WTC11 (cell line): Measurements from ENCODE around the gene FANCM. TPM values are rescaled to one million over a fixed set of nuclear protein-coding genes. Genes with fewer than 3 reads are reported as not detected.

Source experiments
- ATAC-seq: fragments of 200-7000 bp; cut with Tn5 transposase; 2 replicates; pipeline ENCODE4 v1.10.0; 2021; ENCODE audit warnings: mild to moderate bottlenecking, moderate library complexity
- CTCF ChIA-PET: fragments of 300-600 bp; sonication (Branson Sonifier 250); formaldehyde crosslinking; loops from one replicate; lab custom pipeline; 2021; ENCODE audit warnings: antibody characterized with exemption; lab: Charles Lee
- POLR2A ChIA-PET: fragments of 350-600 bp; sonication (Branson Sonifier 250); formaldehyde crosslinking; loops from one replicate; lab custom pipeline; 2021; ENCODE audit warnings: antibody characterized with exemption; lab: Charles Lee
- DNase-seq: peaks from one replicate; pipeline ENCODE4 v3.0.0; 2021; ENCODE audit warnings: low spot score
- H3K27ac Mint-ChIP-seq: 2 replicates; pipeline ENCODE4 v1.8.0; 2021; ENCODE audit warnings: mixed read lengths
- H3K27me3 Mint-ChIP-seq: 2 replicates; pipeline ENCODE4 v1.8.0; 2021; ENCODE audit warnings: low read depth, mild to moderate bottlenecking, moderate library complexity, mixed read lengths
- H3K36me3 Mint-ChIP-seq: 2 replicates; pipeline ENCODE4 v1.8.0; 2021; ENCODE audit warnings: mixed read lengths
- H3K4me1 Mint-ChIP-seq: 2 replicates; pipeline ENCODE4 v1.8.0; 2022; ENCODE audit warnings: mixed read lengths
- H3K4me3 Mint-ChIP-seq: 2 replicates; pipeline ENCODE4 v1.8.0; 2021; ENCODE audit warnings: mild to moderate bottlenecking, moderate library complexity, mixed read lengths
- H3K9me3 Mint-ChIP-seq: 2 replicates; pipeline ENCODE4 v1.8.0; 2021; ENCODE audit warnings: mixed read lengths
- CBFB ChIP-seq: sonication (generic); formaldehyde crosslinking; IDR thresholded peaks from 2 replicates; pipeline ENCODE4 v1.8.1; 2022; ENCODE audit warnings: mild to moderate bottlenecking, low read depth, missing genetic modification reagents
- CREB1 ChIP-seq: sonication (generic); formaldehyde crosslinking; IDR thresholded peaks from 2 replicates; pipeline ENCODE4 v1.8.0; 2023; ENCODE audit warnings: mild to moderate bottlenecking, missing genetic modification reagents
- CREM ChIP-seq: sonication (generic); formaldehyde crosslinking; IDR thresholded peaks from 2 replicates; pipeline ENCODE4 v1.8.1; 2022; ENCODE audit warnings: mild to moderate bottlenecking, missing genetic modification reagents, moderate library complexity
- ELF4 ChIP-seq: sonication (generic); formaldehyde crosslinking; IDR thresholded peaks from 2 replicates; pipeline ENCODE4 v1.8.1; 2022; ENCODE audit warnings: low read depth, mild to moderate bottlenecking, moderate library complexity, missing genetic modification reagents
- ESRRA ChIP-seq: sonication (generic); formaldehyde crosslinking; IDR thresholded peaks from 2 replicates; pipeline ENCODE4 v1.8.1; 2022; ENCODE audit warnings: mild to moderate bottlenecking, missing genetic modification reagents, borderline replicate concordance
- FOXJ3 ChIP-seq: sonication (generic); formaldehyde crosslinking; IDR thresholded peaks from 2 replicates; pipeline ENCODE4 v1.9.0; 2021; ENCODE audit warnings: missing genetic modification reagents, mild to moderate bottlenecking, borderline replicate concordance
- GTF2I ChIP-seq: fragments of 250-450 bp; sonication (Bioruptor Pico); conservative IDR thresholded peaks from 2 replicates; pipeline ENCODE4 v1.4.0; 2021; ENCODE audit warnings: mild to moderate bottlenecking
- JAZF1 ChIP-seq: fragments of 250-450 bp; sonication (Bioruptor Pico); IDR thresholded peaks from 2 replicates; pipeline ENCODE4 v1.9.0; 2021; ENCODE audit warnings: moderate library complexity, mild to moderate bottlenecking, inconsistent platforms
- JUN ChIP-seq: sonication (generic); formaldehyde crosslinking; IDR thresholded peaks from 2 replicates; pipeline ENCODE4 v1.8.0; 2023; ENCODE audit warnings: mild to moderate bottlenecking, missing genetic modification reagents
- NFYB ChIP-seq: sonication (generic); formaldehyde crosslinking; conservative IDR thresholded peaks from 2 replicates; pipeline ENCODE4 v1.8.0; 2022; ENCODE audit warnings: low read depth, missing genetic modification reagents
- RELA ChIP-seq: sonication (generic); formaldehyde crosslinking; IDR thresholded peaks from 2 replicates; pipeline ENCODE4 v1.8.1; 2022; ENCODE audit warnings: missing genetic modification reagents, mild to moderate bottlenecking, borderline replicate concordance
- SMAD3 ChIP-seq: sonication (generic); formaldehyde crosslinking; IDR thresholded peaks from 2 replicates; pipeline ENCODE4 v1.8.0; 2022; ENCODE audit warnings: missing genetic modification reagents, mild to moderate bottlenecking, borderline replicate concordance
- TEAD4 ChIP-seq: sonication (generic); formaldehyde crosslinking; IDR thresholded peaks from 2 replicates; pipeline ENCODE4 v1.8.0; 2022; ENCODE audit warnings: mild to moderate bottlenecking, missing genetic modification reagents
- ZBTB21 ChIP-seq: sonication (generic); formaldehyde crosslinking; IDR thresholded peaks from 2 replicates; pipeline ENCODE4 v1.8.1; 2023; ENCODE audit warnings: mild to moderate bottlenecking, missing genetic modification reagents, borderline replicate concordance
- ZNF232 ChIP-seq: sonication (generic); formaldehyde crosslinking; IDR thresholded peaks from 2 replicates; pipeline ENCODE4 v1.8.0; 2022; ENCODE audit warnings: mild to moderate bottlenecking, missing genetic modification reagents
- ZNF396 ChIP-seq: fragments of 250-450 bp; sonication (Bioruptor Pico); IDR thresholded peaks from 2 replicates; pipeline ENCODE4 v1.8.0; 2021; ENCODE audit warnings: mild to moderate bottlenecking, moderate library complexity, borderline replicate concordance
- ZNF423 ChIP-seq: fragments of 250-450 bp; sonication (Bioruptor Pico); IDR thresholded peaks from 2 replicates; pipeline ENCODE4 v2.1.2; 2022; ENCODE audit warnings: mild to moderate bottlenecking, moderate library complexity
- total RNA-seq: library from RNA; stranded (reverse); gene quantifications from 3 replicates; pipeline ENCODE4 v1.2.3, GENCODE V29; 2021
- TF ChIP-seq, protein P1 (sequence below): fragments of 250-450 bp; sonication (Bioruptor Pico); IDR thresholded peaks from 2 replicates; pipeline ENCODE4 v1.9.0; 2021; ENCODE audit warnings: moderate library complexity, mild to moderate bottlenecking, inconsistent platforms, borderline replicate concordance
- TF ChIP-seq, protein P2 (sequence below): sonication (generic); formaldehyde crosslinking; IDR thresholded peaks from 2 replicates; pipeline ENCODE4 v1.8.0; 2023; ENCODE audit warnings: missing genetic modification reagents, mild to moderate bottlenecking, borderline replicate concordance
- TF ChIP-seq, protein P3 (sequence below): sonication (generic); formaldehyde crosslinking; IDR thresholded peaks from 2 replicates; pipeline ENCODE4 v1.8.0; 2022; ENCODE audit warnings: mild to moderate bottlenecking, missing genetic modification reagents
- TF ChIP-seq, protein P4 (sequence below): sonication (generic); formaldehyde crosslinking; IDR thresholded peaks from 2 replicates; pipeline ENCODE4 v1.8.1; 2022; ENCODE audit warnings: low read depth, missing genetic modification reagents, borderline replicate concordance
- TF ChIP-seq, protein P5 (sequence below): fragments of 250-450 bp; sonication (Bioruptor Pico); IDR thresholded peaks from 2 replicates; pipeline ENCODE4 v1.9.0; 2021; ENCODE audit warnings: mild to moderate bottlenecking
- TF ChIP-seq, protein P6 (sequence below): sonication (generic); formaldehyde crosslinking; IDR thresholded peaks from 2 replicates; pipeline ENCODE4 v1.8.1; 2023; ENCODE audit warnings: mild to moderate bottlenecking, missing genetic modification reagents

Gene FANCM
- total RNA-seq, 1 experiment from 2014 or later = 12.9 TPM

DNA sequence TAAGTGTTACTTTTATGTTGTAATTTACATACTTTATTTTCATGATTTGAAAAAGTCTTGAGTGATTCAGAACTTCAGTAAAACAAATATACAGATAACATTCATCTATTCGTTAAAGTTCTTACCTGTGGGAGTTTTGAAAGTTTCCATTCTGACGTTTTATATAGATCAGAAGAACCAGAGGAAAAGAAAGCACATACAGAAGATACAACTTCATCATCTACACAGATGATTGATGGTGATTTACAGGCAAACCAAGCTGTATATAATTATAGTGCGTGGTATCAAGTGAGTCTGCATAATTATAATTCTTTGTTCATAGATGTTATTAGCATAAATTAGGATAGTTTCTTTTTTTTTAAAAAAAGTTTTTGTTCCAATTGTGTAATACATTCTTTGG, 21.4 kb upstream of the FANCM start:
- ATAC-seq (no peak), DNase-seq (no peak)
- POLR2A ChIA-PET = no interaction called here
- H3K27ac Mint-ChIP-seq = no peak overlapping the region
- peaks cover 64% of the 10 kb centered on the region for H3K36me3 Mint-ChIP-seq
- no peaks in the 10 kb centered on the region for H3K4me1 Mint-ChIP-seq
- TF ChIP-seq CREM (CRISPR knock-in tag) (no peak), RELA (no peak), NFYB (no peak)
- no peaks in the 10 kb centered on the region for H3K27me3 Mint-ChIP-seq
- no peak overlapping the region for H3K4me3 Mint-ChIP-seq
- H3K9me3 Mint-ChIP-seq = no peaks in the 10 kb centered on the region
- CTCF ChIA-PET = no interaction called here

DNA sequence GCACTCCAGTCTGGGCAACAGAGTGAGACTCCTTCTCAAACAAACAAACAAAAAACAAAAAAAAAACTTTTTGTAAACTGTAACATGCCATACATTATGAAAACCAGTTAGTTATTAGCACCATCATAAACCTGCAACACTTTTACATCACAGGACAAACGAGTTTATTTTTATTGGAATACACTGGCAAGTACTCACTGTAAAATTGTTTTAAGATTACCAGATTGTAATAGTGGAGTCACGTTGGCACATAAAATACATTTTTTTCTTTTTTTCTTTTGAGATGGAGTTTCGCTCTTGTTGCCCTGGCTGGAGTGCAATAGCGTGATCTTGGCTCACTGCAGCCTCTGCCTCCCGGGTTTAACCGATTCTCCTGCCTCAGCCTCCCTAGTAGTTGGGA, 17.1 kb upstream of the FANCM start:
- CTCF ChIA-PET = interaction anchor here (0.6 kb wide), 1 partner anchor 8 kb away, joined by 3 read pairs; no protein-coding TSS in a partner anchor
- Mint-ChIP-seq H3K27ac (no peak overlapping the region), H3K4me3 (no peak overlapping the region), H3K4me1 (no peaks in the 10 kb centered on the region), H3K9me3 (no peaks in the 10 kb centered on the region), H3K36me3 (peaks cover 72% of the 10 kb centered on the region), H3K27me3 (no peaks in the 10 kb centered on the region)
- ATAC-seq (no peak), DNase-seq (no peak)
- TF ChIP-seq JAZF1 (CRISPR knock-in tag) (no peak), FOXJ3 (CRISPR knock-in tag) (no peak), GTF2I (CRISPR knock-in tag) (no peak), TEAD4 (CRISPR knock-in tag) (no peak), NFYB (no peak), CBFB (no peak), ZNF232 (CRISPR knock-in tag) (no peak), JUN (CRISPR knock-in tag) (no peak)
- TF ChIP-seq, protein P1, sequence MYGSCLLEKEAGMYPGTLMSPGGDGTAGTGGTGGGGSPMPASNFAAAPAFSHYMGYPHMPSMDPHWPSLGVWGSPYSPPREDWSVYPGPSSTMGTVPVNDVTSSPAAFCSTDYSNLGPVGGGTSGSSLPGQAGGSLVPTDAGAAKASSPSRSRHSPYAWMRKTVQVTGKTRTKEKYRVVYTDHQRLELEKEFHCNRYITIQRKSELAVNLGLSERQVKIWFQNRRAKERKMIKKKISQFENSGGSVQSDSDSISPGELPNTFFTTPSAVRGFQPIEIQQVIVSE (CRISPR knock-in tag) = no peak
- TF ChIP-seq, protein P2, sequence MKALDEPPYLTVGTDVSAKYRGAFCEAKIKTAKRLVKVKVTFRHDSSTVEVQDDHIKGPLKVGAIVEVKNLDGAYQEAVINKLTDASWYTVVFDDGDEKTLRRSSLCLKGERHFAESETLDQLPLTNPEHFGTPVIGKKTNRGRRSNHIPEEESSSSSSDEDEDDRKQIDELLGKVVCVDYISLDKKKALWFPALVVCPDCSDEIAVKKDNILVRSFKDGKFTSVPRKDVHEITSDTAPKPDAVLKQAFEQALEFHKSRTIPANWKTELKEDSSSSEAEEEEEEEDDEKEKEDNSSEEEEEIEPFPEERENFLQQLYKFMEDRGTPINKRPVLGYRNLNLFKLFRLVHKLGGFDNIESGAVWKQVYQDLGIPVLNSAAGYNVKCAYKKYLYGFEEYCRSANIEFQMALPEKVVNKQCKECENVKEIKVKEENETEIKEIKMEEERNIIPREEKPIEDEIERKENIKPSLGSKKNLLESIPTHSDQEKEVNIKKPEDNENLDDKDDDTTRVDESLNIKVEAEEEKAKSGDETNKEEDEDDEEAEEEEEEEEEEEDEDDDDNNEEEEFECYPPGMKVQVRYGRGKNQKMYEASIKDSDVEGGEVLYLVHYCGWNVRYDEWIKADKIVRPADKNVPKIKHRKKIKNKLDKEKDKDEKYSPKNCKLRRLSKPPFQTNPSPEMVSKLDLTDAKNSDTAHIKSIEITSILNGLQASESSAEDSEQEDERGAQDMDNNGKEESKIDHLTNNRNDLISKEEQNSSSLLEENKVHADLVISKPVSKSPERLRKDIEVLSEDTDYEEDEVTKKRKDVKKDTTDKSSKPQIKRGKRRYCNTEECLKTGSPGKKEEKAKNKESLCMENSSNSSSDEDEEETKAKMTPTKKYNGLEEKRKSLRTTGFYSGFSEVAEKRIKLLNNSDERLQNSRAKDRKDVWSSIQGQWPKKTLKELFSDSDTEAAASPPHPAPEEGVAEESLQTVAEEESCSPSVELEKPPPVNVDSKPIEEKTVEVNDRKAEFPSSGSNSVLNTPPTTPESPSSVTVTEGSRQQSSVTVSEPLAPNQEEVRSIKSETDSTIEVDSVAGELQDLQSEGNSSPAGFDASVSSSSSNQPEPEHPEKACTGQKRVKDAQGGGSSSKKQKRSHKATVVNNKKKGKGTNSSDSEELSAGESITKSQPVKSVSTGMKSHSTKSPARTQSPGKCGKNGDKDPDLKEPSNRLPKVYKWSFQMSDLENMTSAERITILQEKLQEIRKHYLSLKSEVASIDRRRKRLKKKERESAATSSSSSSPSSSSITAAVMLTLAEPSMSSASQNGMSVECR (CRISPR knock-in tag) = no peak
- POLR2A ChIA-PET = no interaction called here

DNA sequence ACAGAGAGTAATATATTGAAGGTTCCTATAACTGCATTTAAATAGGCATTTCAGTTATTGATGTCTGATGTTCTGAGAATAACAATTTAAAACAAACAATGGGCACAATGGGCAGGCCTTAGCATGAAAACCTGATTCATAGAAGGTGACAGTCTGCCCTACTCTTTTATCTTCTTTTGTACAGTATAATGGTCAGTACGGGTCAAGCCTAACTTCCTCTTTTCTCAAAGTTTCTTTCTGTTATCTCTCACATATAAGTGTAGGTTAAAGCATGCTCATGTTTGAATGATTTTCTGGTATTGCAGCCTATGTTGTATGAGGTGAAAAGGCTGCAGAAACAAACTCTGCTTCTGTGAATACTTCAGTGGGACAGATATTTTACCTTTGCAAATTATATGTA, 15.6 kb upstream of the FANCM start:
- H3K36me3 Mint-ChIP-seq = peaks cover 70% of the 10 kb centered on the region
- POLR2A ChIA-PET = no interaction called here
- TF ChIP-seq ELF4 (no peak), ZNF396 (CRISPR knock-in tag) (no peak), CREB1 (CRISPR knock-in tag) (no peak), ZBTB21 (CRISPR knock-in tag) (no peak), SMAD3 (CRISPR knock-in tag) (no peak), ZNF423 (CRISPR knock-in tag) (no peak), ESRRA (CRISPR knock-in tag) (no peak)
- TF ChIP-seq, protein P3, sequence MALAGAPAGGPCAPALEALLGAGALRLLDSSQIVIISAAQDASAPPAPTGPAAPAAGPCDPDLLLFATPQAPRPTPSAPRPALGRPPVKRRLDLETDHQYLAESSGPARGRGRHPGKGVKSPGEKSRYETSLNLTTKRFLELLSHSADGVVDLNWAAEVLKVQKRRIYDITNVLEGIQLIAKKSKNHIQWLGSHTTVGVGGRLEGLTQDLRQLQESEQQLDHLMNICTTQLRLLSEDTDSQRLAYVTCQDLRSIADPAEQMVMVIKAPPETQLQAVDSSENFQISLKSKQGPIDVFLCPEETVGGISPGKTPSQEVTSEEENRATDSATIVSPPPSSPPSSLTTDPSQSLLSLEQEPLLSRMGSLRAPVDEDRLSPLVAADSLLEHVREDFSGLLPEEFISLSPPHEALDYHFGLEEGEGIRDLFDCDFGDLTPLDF (CRISPR knock-in tag) = no peak
- TF ChIP-seq, protein P4, sequence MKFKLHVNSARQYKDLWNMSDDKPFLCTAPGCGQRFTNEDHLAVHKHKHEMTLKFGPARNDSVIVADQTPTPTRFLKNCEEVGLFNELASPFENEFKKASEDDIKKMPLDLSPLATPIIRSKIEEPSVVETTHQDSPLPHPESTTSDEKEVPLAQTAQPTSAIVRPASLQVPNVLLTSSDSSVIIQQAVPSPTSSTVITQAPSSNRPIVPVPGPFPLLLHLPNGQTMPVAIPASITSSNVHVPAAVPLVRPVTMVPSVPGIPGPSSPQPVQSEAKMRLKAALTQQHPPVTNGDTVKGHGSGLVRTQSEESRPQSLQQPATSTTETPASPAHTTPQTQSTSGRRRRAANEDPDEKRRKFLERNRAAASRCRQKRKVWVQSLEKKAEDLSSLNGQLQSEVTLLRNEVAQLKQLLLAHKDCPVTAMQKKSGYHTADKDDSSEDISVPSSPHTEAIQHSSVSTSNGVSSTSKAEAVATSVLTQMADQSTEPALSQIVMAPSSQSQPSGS = no peak
- TF ChIP-seq, protein P5, sequence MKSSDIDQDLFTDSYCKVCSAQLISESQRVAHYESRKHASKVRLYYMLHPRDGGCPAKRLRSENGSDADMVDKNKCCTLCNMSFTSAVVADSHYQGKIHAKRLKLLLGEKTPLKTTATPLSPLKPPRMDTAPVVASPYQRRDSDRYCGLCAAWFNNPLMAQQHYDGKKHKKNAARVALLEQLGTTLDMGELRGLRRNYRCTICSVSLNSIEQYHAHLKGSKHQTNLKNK (CRISPR knock-in tag) = no peak
- TF ChIP-seq, protein P6, sequence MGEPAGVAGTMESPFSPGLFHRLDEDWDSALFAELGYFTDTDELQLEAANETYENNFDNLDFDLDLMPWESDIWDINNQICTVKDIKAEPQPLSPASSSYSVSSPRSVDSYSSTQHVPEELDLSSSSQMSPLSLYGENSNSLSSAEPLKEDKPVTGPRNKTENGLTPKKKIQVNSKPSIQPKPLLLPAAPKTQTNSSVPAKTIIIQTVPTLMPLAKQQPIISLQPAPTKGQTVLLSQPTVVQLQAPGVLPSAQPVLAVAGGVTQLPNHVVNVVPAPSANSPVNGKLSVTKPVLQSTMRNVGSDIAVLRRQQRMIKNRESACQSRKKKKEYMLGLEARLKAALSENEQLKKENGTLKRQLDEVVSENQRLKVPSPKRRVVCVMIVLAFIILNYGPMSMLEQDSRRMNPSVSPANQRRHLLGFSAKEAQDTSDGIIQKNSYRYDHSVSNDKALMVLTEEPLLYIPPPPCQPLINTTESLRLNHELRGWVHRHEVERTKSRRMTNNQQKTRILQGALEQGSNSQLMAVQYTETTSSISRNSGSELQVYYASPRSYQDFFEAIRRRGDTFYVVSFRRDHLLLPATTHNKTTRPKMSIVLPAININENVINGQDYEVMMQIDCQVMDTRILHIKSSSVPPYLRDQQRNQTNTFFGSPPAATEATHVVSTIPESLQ = no peak

More for the DNA sequence above, 15.6 kb upstream of the FANCM start:
- no peaks in the 10 kb centered on the region for H3K4me1 Mint-ChIP-seq
- H3K9me3 Mint-ChIP-seq = no peaks in the 10 kb centered on the region
- no peaks in the 10 kb centered on the region for H3K27me3 Mint-ChIP-seq
- DNase-seq = no peak
- no peak overlapping the region for H3K4me3 Mint-ChIP-seq
- ATAC-seq = no peak
- CTCF ChIA-PET = no interaction called here
- no peak overlapping the region for H3K27ac Mint-ChIP-seq
